Left kidney (tissue), 2 donors: ENCODE data around the gene SAMD13. TPM values are rescaled to one million over a fixed set of nuclear protein-coding genes. Genes with fewer than 3 reads are reported as not detected.
"Not testable (repeated sequence)": the region's sequence is repeated elsewhere in the genome, so short reads cannot be mapped to it uniquely, and the experiment has no call there.

Experiments used
- DNase-seq: peaks from one replicate; pipeline ENCODE4 v3.0.0-alpha.2; 2013
- polyA plus RNA-seq: library from polyadenylated mRNA; unstranded; fragments of 120-200 nt; gene quantifications from one replicate; pipeline ENCODE4 v1.2.1, GENCODE V29; 2013; ENCODE audit not compliant: insufficient read length

The SAMD13 gene
- polyA plus RNA-seq, 1 donor, result 6.6 TPM

GRCh38 chr1:84282780-84283333 lies 18.7 kb upstream of the SAMD13 start:
- DNase-seq, result no peak

- DNase-seq, result no peak
Observed at GRCh38 chr1:84283381-84283780, 18.1 kb upstream of the SAMD13 start.

GRCh38 chr1:84286071-84286470 lies 15.4 kb upstream of the SAMD13 start:
- no peak for DNase-seq

GRCh38 chr1:84287389-84287788 lies 14.1 kb upstream of the SAMD13 start:
- not testable (repeated sequence) for DNase-seq

- no peak for DNase-seq
Observed at GRCh38 chr1:84289169-84289785, 12.2 kb upstream of the SAMD13 start.

GRCh38 chr1:84291882-84292655 lies 9.4 kb upstream of the SAMD13 start:
- DNase-seq, result no peak

GRCh38 chr1:84293766-84294165 lies 7.7 kb upstream of the SAMD13 start:
- no peak for DNase-seq

- DNase-seq, result no peak
Observed at GRCh38 chr1:84294751-84295150, 6.8 kb upstream of the SAMD13 start.

GRCh38 chr1:84297546-84298244 lies 3.8 kb upstream of the SAMD13 start:
- DNase-seq, result no peak

- peak; percentile 55 for DNase-seq
Observed at GRCh38 chr1:84298328-84298683, 3.2 kb upstream of the SAMD13 start.

- DNase-seq, result peak; percentile 39
Observed at GRCh38 chr1:84298684-84299535, 2.6 kb upstream of the SAMD13 start.

- no peak for DNase-seq
Observed at GRCh38 chr1:84299536-84300170, 1.9 kb upstream of the SAMD13 start.

- no peak for DNase-seq
Observed at GRCh38 chr1:84300501-84300900, 1.0 kb upstream of the SAMD13 start.

GRCh38 chr1:84301785-84302385 lies 377 bp downstream of the SAMD13 start:
- peak; percentile 25 for DNase-seq

- DNase-seq, result peak; percentile 26
Observed at GRCh38 chr1:84303314-84303830, 1.9 kb downstream of the SAMD13 start.

GRCh38 chr1:84307398-84307797 lies 5.9 kb downstream of the SAMD13 start:
- DNase-seq, result no peak

- no peak for DNase-seq
Observed at GRCh38 chr1:84311296-84311695, 9.8 kb downstream of the SAMD13 start.

GRCh38 chr1:84319662-84320061 lies 18.2 kb downstream of the SAMD13 start:
- no peak for DNase-seq

- no peak for DNase-seq
Observed at GRCh38 chr1:84327830-84328229, 26.3 kb downstream of the SAMD13 start.

- no peak for DNase-seq
Observed at GRCh38 chr1:84330125-84330984, 28.8 kb downstream of the SAMD13 start.
